ENCODE results near the gene KRTAP5-1.
"Not testable (repeated sequence)": the region's sequence is repeated elsewhere in the genome, so short reads cannot be mapped to it uniquely, and the experiment has no call there.

Gene KRTAP5-1

GRCh38 chr11:1600626-1601025, 15.5 kb upstream of the KRTAP5-1 start:
- ATAC-seq = no peak
- no peak for TF ChIP-seq BACH2 (CRISPR knock-in tag; IDR thresholded peaks at IDR 0.05; ENCODE audit: borderline replicate concordance)
- no peak for TF ChIP-seq PATZ1 (CRISPR knock-in tag; IDR thresholded peaks at IDR 0.05; ENCODE audit: borderline replicate concordance)
- TF ChIP-seq TCF4 (CRISPR knock-in tag; IDR thresholded peaks at IDR 0.05; ENCODE audit: borderline replicate concordance) = no peak
- no peak for TF ChIP-seq SNAI2 (CRISPR knock-in tag; IDR thresholded peaks at IDR 0.05)
- no peak for TF ChIP-seq CSDC2 (CRISPR knock-in tag; IDR thresholded peaks at IDR 0.05)
- no peak for TF ChIP-seq RARB (CRISPR knock-in tag; IDR thresholded peaks at IDR 0.05)

GRCh38 chr11:1598816-1599215, 13.7 kb upstream of the KRTAP5-1 start:
- TF ChIP-seq ISL1 (CRISPR knock-in tag; IDR thresholded peaks at IDR 0.05) (no peak), OSR1 (CRISPR knock-in tag; IDR thresholded peaks at IDR 0.05) (no peak), BACH2 (CRISPR knock-in tag; IDR thresholded peaks at IDR 0.05; ENCODE audit: borderline replicate concordance) (no peak), RARB (CRISPR knock-in tag; IDR thresholded peaks at IDR 0.05) (no peak), ESRRG (CRISPR knock-in tag; IDR thresholded peaks at IDR 0.05) (no peak), ARNTL (CRISPR knock-in tag; IDR thresholded peaks at IDR 0.05; ENCODE audit: borderline replicate concordance, low read depth) (no peak)

GRCh38 chr11:1598406-1598805, 13.3 kb upstream of the KRTAP5-1 start:
- not testable (repeated sequence) for ATAC-seq

More at GRCh38 chr11:1598816-1599215, 13.7 kb upstream of the KRTAP5-1 start:
- no peak for ATAC-seq

- ATAC-seq = no peak
Observed at GRCh38 chr11:1597994-1598380, 12.9 kb upstream of the KRTAP5-1 start, which contains the start of gene KRTAP5-2. Gene KRTAP5-2, minus strand, starts transcription at chr11:1598294. Its CDS starts 44 bp downstream, at chr11:1598250.

GRCh38 chr11:1597331-1597993, 12.4 kb upstream of the KRTAP5-1 start:
- no peak for ATAC-seq
- TF ChIP-seq CSDC2 (CRISPR knock-in tag; IDR thresholded peaks at IDR 0.05) (no peak), ARNTL (CRISPR knock-in tag; IDR thresholded peaks at IDR 0.05; ENCODE audit: borderline replicate concordance, low read depth) (no peak), ZNF70 (CRISPR knock-in tag; IDR thresholded peaks at IDR 0.05) (no peak), GLIS3 (CRISPR knock-in tag; IDR thresholded peaks at IDR 0.05) (no peak), SNAI2 (CRISPR knock-in tag; IDR thresholded peaks at IDR 0.05) (no peak), ZFP3 (CRISPR knock-in tag; IDR thresholded peaks at IDR 0.05) (no peak), ZNF8 (CRISPR knock-in tag; IDR thresholded peaks at IDR 0.05) (no peak), CSRNP3 (CRISPR knock-in tag; IDR thresholded peaks at IDR 0.05) (no peak), RARB (CRISPR knock-in tag; IDR thresholded peaks at IDR 0.05) (no peak), OSR1 (CRISPR knock-in tag; IDR thresholded peaks at IDR 0.05) (no peak), ZC3H10 (CRISPR knock-in tag; IDR thresholded peaks at IDR 0.05) (no peak), CREB5 (CRISPR knock-in tag; IDR thresholded peaks at IDR 0.05; ENCODE audit: low read depth) (no peak), TCF4 (CRISPR knock-in tag; IDR thresholded peaks at IDR 0.05; ENCODE audit: borderline replicate concordance) (no peak), BACH2 (CRISPR knock-in tag; IDR thresholded peaks at IDR 0.05; ENCODE audit: borderline replicate concordance) (no peak), TOX (CRISPR knock-in tag; IDR thresholded peaks at IDR 0.05; ENCODE audit: borderline replicate concordance) (no peak), PATZ1 (CRISPR knock-in tag; IDR thresholded peaks at IDR 0.05; ENCODE audit: borderline replicate concordance) (no peak), ISL1 (CRISPR knock-in tag; IDR thresholded peaks at IDR 0.05) (no peak), ZNF565 (CRISPR knock-in tag; conservative IDR thresholded peaks at IDR 0.05; ENCODE audit: low read depth) (no peak), ESRRG (CRISPR knock-in tag; IDR thresholded peaks at IDR 0.05) (no peak)

More at GRCh38 chr11:1597994-1598380, 12.9 kb upstream of the KRTAP5-1 start, which contains the start of gene KRTAP5-2:
- TF ChIP-seq POU6F1 (CRISPR knock-in tag; IDR thresholded peaks at IDR 0.05; ENCODE audit: borderline replicate concordance, low read depth) (no peak), RARB (CRISPR knock-in tag; IDR thresholded peaks at IDR 0.05) (no peak), ZC3H10 (CRISPR knock-in tag; IDR thresholded peaks at IDR 0.05) (no peak), ESRRG (CRISPR knock-in tag; IDR thresholded peaks at IDR 0.05) (no peak), ZFP3 (CRISPR knock-in tag; IDR thresholded peaks at IDR 0.05) (no peak), CSDC2 (CRISPR knock-in tag; IDR thresholded peaks at IDR 0.05) (no peak), TCF4 (CRISPR knock-in tag; IDR thresholded peaks at IDR 0.05; ENCODE audit: borderline replicate concordance) (no peak), GLIS3 (CRISPR knock-in tag; IDR thresholded peaks at IDR 0.05) (no peak), SNAI2 (CRISPR knock-in tag; IDR thresholded peaks at IDR 0.05) (no peak)

- ATAC-seq = not testable (repeated sequence)
Observed at GRCh38 chr11:1596576-1597121, 11.6 kb upstream of the KRTAP5-1 start.

- ATAC-seq = not testable (repeated sequence)
Observed at GRCh38 chr11:1595994-1596575, 11.0 kb upstream of the KRTAP5-1 start.
